ENCODE results near the gene EXD3. TPM values are rescaled to one million over a fixed set of nuclear protein-coding genes. Genes with fewer than 3 reads are reported as not detected.

The EXD3 gene
- polyA plus RNA-seq, 2 of the 4 experiments (the other 2 are of a cell fraction), result 3.4 to 4.5 TPM

DNA sequence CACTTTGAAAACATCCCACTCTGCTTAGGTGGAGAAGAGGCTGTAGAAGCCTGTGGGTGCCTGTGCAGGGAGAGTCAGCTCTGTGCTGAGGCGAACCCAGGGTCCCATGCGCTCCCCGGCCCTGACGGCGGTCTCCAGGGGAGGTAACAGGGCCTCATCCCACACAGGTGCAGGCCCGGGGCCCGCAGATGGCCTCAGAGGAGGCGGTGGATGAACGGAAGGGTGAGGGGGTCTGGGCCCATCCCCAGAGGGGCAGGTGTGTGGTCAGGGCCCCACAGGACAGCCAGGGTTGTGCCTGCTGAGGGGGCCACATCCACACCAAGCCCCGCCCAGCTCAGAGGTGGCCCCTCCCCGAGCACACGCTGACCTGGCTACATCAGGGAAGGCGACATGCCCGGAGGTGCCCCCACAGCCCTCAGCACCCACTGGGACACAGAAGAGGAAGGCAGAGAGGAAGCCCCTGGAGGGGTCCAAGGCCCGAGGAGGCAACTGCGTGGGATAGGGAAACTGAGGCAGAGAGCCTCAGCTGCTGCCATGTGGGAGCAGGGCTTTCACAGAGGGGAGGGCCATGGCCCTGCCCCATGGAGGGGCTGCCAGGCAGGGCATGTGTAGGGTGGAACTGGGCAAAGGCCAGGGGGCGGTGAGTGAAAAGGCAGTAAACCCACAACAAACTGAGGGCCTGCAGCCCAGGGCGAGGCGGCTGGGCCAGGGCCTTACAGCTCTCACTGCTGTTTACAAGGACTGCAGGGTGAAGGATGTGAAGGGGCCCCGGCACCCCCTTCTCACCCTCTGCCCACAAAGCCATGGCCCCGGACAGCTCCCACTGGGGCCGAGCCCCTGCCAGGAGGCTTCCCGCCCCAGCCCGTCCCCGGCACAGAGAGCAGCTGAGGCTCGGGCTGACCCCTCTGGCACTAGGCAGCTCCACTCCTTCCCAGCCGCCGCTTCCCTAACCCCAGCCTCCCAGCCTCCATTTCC is 29.5 kb downstream of the EXD3 start:
- Histone ChIP-seq H3K4me2 (no peak overlapping the region), H3K9me3 (no peaks in the 10 kb centered on the region), H3K4me3 (no peak overlapping the region), H3K4me1 (peaks cover 7% of the 10 kb centered on the region), H3K27ac (no peak overlapping the region)
- 94% methylated on average over 21 of the region's 28 CpGs for WGBS (ENCODE audit: missing lambda C conversion rate)
- FAIRE-seq (no peak), ATAC-seq (no peak), DNase-seq (ENCODE audit: low read depth in 1 of 2, low spot score in 1 of 2) (no peak)
- CTCF ChIA-PET, result interaction anchor here (0.7 to 3.0 kb wide), 3 partner anchors 29 to 92 kb away, joined by 3 to 12 read pairs (median 5); partner anchors contain the start of genes EXD3 and NOXA1
- TF ChIP-seq PBX3 (IDR thresholded peaks at IDR 0.05) (no peak), HEYL (CRISPR knock-in tag; IDR thresholded peaks at IDR 0.05) (no peak), ELK1 (IDR thresholded peaks at IDR 0.05; ENCODE audit: low read depth, low read length) (no peak), RCOR1 (IDR thresholded peaks at IDR 0.05; ENCODE audit: low read depth, low read length) (no peak), USF2 (IDR thresholded peaks at IDR 0.05) (no peak), MYC (IDR thresholded peaks at IDR 0.05; ENCODE audit: borderline replicate concordance, low read length) (no peak), RAD21 (conservative IDR thresholded peaks at IDR 0.05 in 1 of 2, IDR thresholded peaks at IDR 0.05 in 1 of 2) (no peak), CHD2 (IDR thresholded peaks at IDR 0.05; ENCODE audit: low read length, partially characterized antibody) (no peak), ZSCAN20 (CRISPR knock-in tag; IDR thresholded peaks at IDR 0.05) (no peak), TP53 (CRISPR knock-in tag; IDR thresholded peaks at IDR 0.05) (no peak)
- POLR2A ChIA-PET, result no interaction called here

DNA sequence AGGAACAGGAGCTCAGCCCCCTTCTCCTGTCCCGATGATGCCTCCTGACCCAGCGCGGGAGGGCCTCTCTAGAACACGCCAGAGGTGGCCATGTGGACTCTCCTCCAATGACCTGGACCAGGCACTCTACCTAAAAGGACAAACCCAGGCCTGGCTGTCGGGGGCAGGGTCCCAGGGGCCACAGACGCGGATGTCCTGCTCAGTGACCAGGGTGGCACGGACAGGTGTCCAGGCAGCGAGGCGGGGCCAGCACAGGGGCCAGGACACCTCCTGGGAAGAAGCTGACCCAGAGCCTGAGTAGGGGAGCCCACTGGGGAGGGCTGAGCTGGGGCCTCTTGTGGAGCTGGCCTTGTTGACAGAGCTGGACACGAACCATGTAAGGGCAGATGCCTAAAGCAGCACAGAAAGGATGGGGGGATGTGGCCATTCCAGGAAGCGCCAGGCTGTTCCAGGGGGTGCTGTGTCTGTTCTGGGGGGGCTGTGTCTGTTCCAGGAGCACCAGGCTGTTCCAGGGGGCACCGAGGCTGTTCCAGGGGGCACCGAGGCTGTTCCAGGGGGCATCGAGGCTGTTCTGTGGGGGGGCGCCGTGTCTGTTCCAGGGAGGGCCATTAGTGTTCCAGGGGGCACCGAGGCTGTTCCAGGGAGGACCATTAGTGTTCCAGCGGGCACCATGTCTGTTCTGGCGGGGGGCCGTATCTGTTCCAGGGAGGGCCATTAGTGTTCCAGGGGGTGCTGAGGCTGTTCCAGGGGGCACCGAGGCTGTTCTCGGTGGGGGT is 30.5 kb downstream of the EXD3 start:
- FAIRE-seq (no peak), DNase-seq (ENCODE audit: low read depth in 1 of 2, low spot score in 1 of 2) (no peak), ATAC-seq (no peak)
- ChIA-PET POLR2A (no interaction called here), CTCF (interaction anchor here (0.8 to 2.0 kb wide), 5 partner anchors 12 to 115 kb away, joined by 3 to 7 read pairs (median 4); partner anchors contain the start of genes EXD3, NOXA1 and TOR4A)
- Histone ChIP-seq H3K4me3 (no peak overlapping the region), H3K4me1 (peaks cover 7% of the 10 kb centered on the region), H3K4me2 (no peak overlapping the region), H3K9me3 (no peaks in the 10 kb centered on the region), H3K27ac (no peak overlapping the region)
- TF ChIP-seq EP300 (IDR thresholded peaks at IDR 0.05), result no peak
- no peak for TF ChIP-seq ESRRA (IDR thresholded peaks at IDR 0.05; ENCODE audit: borderline replicate concordance, low read length)
- TF ChIP-seq HMGXB4 (CRISPR knock-in tag; IDR thresholded peaks at IDR 0.05; ENCODE audit: borderline replicate concordance), result no peak
- TF ChIP-seq ZC3H11A (IDR thresholded peaks at IDR 0.05), result no peak
- no peak for TF ChIP-seq CBX2 (IDR thresholded peaks at IDR 0.05; ENCODE audit: borderline replicate concordance, low read depth)
- TF ChIP-seq RAD21 (conservative IDR thresholded peaks at IDR 0.05 in 1 of 2, IDR thresholded peaks at IDR 0.05 in 1 of 2), result no peak
- no peak for TF ChIP-seq NPAS2 (CRISPR knock-in tag; IDR thresholded peaks at IDR 0.05; ENCODE audit: borderline replicate concordance)
- TF ChIP-seq RARB (CRISPR knock-in tag; IDR thresholded peaks at IDR 0.05), result no peak
- TF ChIP-seq, protein P1, sequence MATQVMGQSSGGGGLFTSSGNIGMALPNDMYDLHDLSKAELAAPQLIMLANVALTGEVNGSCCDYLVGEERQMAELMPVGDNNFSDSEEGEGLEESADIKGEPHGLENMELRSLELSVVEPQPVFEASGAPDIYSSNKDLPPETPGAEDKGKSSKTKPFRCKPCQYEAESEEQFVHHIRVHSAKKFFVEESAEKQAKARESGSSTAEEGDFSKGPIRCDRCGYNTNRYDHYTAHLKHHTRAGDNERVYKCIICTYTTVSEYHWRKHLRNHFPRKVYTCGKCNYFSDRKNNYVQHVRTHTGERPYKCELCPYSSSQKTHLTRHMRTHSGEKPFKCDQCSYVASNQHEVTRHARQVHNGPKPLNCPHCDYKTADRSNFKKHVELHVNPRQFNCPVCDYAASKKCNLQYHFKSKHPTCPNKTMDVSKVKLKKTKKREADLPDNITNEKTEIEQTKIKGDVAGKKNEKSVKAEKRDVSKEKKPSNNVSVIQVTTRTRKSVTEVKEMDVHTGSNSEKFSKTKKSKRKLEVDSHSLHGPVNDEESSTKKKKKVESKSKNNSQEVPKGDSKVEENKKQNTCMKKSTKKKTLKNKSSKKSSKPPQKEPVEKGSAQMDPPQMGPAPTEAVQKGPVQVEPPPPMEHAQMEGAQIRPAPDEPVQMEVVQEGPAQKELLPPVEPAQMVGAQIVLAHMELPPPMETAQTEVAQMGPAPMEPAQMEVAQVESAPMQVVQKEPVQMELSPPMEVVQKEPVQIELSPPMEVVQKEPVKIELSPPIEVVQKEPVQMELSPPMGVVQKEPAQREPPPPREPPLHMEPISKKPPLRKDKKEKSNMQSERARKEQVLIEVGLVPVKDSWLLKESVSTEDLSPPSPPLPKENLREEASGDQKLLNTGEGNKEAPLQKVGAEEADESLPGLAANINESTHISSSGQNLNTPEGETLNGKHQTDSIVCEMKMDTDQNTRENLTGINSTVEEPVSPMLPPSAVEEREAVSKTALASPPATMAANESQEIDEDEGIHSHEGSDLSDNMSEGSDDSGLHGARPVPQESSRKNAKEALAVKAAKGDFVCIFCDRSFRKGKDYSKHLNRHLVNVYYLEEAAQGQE (IDR thresholded peaks at IDR 0.05), result no peak
- TF ChIP-seq ZSCAN20 (CRISPR knock-in tag; IDR thresholded peaks at IDR 0.05), result no peak
- TF ChIP-seq MAFK (IDR thresholded peaks at IDR 0.05; ENCODE audit: partially characterized antibody), result no peak
- TF ChIP-seq, protein P2, sequence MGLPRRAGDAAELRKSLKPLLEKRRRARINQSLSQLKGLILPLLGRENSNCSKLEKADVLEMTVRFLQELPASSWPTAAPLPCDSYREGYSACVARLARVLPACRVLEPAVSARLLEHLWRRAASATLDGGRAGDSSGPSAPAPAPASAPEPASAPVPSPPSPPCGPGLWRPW (IDR thresholded peaks at IDR 0.05), result no peak
- no peak for TF ChIP-seq HOXB5 (CRISPR knock-in tag; IDR thresholded peaks at IDR 0.05)
- no peak for TF ChIP-seq NR3C1 (IDR thresholded peaks at IDR 0.05)
- TF ChIP-seq, protein P3, sequence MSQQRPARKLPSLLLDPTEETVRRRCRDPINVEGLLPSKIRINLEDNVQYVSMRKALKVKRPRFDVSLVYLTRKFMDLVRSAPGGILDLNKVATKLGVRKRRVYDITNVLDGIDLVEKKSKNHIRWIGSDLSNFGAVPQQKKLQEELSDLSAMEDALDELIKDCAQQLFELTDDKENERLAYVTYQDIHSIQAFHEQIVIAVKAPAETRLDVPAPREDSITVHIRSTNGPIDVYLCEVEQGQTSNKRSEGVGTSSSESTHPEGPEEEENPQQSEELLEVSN (IDR thresholded peaks at IDR 0.05; ENCODE audit: borderline replicate concordance, low read depth), result no peak
- 93% methylated on average over 8 of the region's 23 CpGs for WGBS (ENCODE audit: missing lambda C conversion rate)
